GM21526 (cell line): ENCODE measurements around the gene PSMA2.

Source experiments
- ATAC-seq: cut with Tn5 transposase; IDR thresholded peaks from one replicate; pipeline ENCODE4 v1.9.1; 2021; ENCODE audit warnings: moderate library complexity; ENCODE audit not compliant: unreplicated experiment, low FRiP score

Gene PSMA2

GRCh38 chr7:42940985-42941847, 9.2 kb upstream of the PSMA2 start:
- ATAC-seq, result no peak

- no peak for ATAC-seq
Measured at GRCh38 chr7:42939457-42940240, 7.7 kb upstream of the PSMA2 start.

- no peak for ATAC-seq
Measured at GRCh38 chr7:42935861-42936260, 3.9 kb upstream of the PSMA2 start.

- ATAC-seq, result no peak
Measured at GRCh38 chr7:42934291-42934690, 2.3 kb upstream of the PSMA2 start.

- ATAC-seq, result peak; percentile 27
Measured at GRCh38 chr7:42932811-42933591, 1.0 kb upstream of the PSMA2 start.

- ATAC-seq, result no peak
Measured at GRCh38 chr7:42931447-42931833, 534 bp downstream of the PSMA2 start.

GRCh38 chr7:42930889-42931288, 1.1 kb downstream of the PSMA2 start:
- ATAC-seq, result no peak

GRCh38 chr7:42929449-42929848, 2.5 kb downstream of the PSMA2 start:
- ATAC-seq, result no peak

- no peak for ATAC-seq
Measured at GRCh38 chr7:42928754-42929153, 3.2 kb downstream of the PSMA2 start.

GRCh38 chr7:42926204-42926603, 5.8 kb downstream of the PSMA2 start:
- no peak for ATAC-seq

- ATAC-seq, result no peak
Measured at GRCh38 chr7:42925630-42926029, 6.3 kb downstream of the PSMA2 start.

- no peak for ATAC-seq
Measured at GRCh38 chr7:42924223-42924838, 7.6 kb downstream of the PSMA2 start.

GRCh38 chr7:42922017-42922753, 9.8 kb downstream of the PSMA2 start:
- no peak for ATAC-seq

- no peak for ATAC-seq
Measured at GRCh38 chr7:42915356-42915755, 16.6 kb downstream of the PSMA2 start.

- no peak for ATAC-seq
Measured at GRCh38 chr7:42914421-42915045, 17.4 kb downstream of the PSMA2 start.

- no peak for ATAC-seq
Measured at GRCh38 chr7:42914009-42914408, 18.0 kb downstream of the PSMA2 start.

GRCh38 chr7:42913591-42913990, 18.4 kb downstream of the PSMA2 start:
- no peak for ATAC-seq

- peak; percentile 90 for ATAC-seq
Measured at GRCh38 chr7:42911454-42912447, 20.2 kb downstream of the PSMA2 start, which contains the start of gene C7orf25. TSS of gene C7orf25 (minus strand) at chr7:42912070. CDS start at chr7:42910900, 1,170 bp downstream.
